ENCODE results near the gene PRKAG2.

The PRKAG2 gene

GRCh38 chr7:151745706-151746105 is 131.2 kb downstream of the PRKAG2 start:
- no peak for TF ChIP-seq CTCF (conservative IDR thresholded peaks at IDR 0.05; ENCODE audit: low read depth, low read length)
- Histone ChIP-seq H2AFZ (ENCODE audit: low read depth) (no peak overlapping the region), H3K9ac (no peak overlapping the region), H3K79me2 (ENCODE audit: insufficient read depth, low read depth) (no peaks in the 10 kb centered on the region), H4K20me1 (ENCODE audit: insufficient read depth) (no peaks in the 10 kb centered on the region), H3K27ac (no peak overlapping the region), H3K4me2 (no peak overlapping the region), H3K4me1 (ENCODE audit: low read depth, poor library complexity, severe bottlenecking) (no peaks in the 10 kb centered on the region), H3K36me3 (ENCODE audit: insufficient read depth) (no peaks in the 10 kb centered on the region), H3K27me3 (ENCODE audit: insufficient read depth, low read depth) (no peaks in the 10 kb centered on the region), H3K4me3 (IDR thresholded peaks at IDR 0.05; ENCODE audit: insufficient read depth, low read depth, low read length) (no peak overlapping the region)

- Histone ChIP-seq H3K4me1 (ENCODE audit: low read depth, poor library complexity, severe bottlenecking) (no peaks in the 10 kb centered on the region), H3K4me2 (no peak overlapping the region), H3K9ac (no peak overlapping the region), H3K27ac (no peak overlapping the region), H3K36me3 (ENCODE audit: insufficient read depth) (no peaks in the 10 kb centered on the region), H3K79me2 (ENCODE audit: insufficient read depth, low read depth) (no peaks in the 10 kb centered on the region), H3K27me3 (ENCODE audit: insufficient read depth, low read depth) (no peaks in the 10 kb centered on the region), H2AFZ (ENCODE audit: low read depth) (no peak overlapping the region), H3K4me3 (IDR thresholded peaks at IDR 0.05; ENCODE audit: insufficient read depth, low read depth, low read length) (no peak overlapping the region), H4K20me1 (ENCODE audit: insufficient read depth) (no peaks in the 10 kb centered on the region)
- no peak for TF ChIP-seq CTCF (conservative IDR thresholded peaks at IDR 0.05; ENCODE audit: low read depth, low read length)
Observed at GRCh38 chr7:151744656-151745638, 132.0 kb downstream of the PRKAG2 start.

GRCh38 chr7:151744051-151744580 is 132.8 kb downstream of the PRKAG2 start:
- H4K20me1 ChIP-seq (ENCODE audit: insufficient read depth) = no peaks in the 10 kb centered on the region
- H2AFZ ChIP-seq (ENCODE audit: low read depth) = no peak overlapping the region

GRCh38 chr7:151743481-151743983 is 133.4 kb downstream of the PRKAG2 start:
- Histone ChIP-seq H3K4me1 (ENCODE audit: low read depth, poor library complexity, severe bottlenecking) (no peaks in the 10 kb centered on the region), H2AFZ (ENCODE audit: low read depth) (no peak overlapping the region), H3K79me2 (ENCODE audit: insufficient read depth, low read depth) (no peaks in the 10 kb centered on the region), H3K27me3 (ENCODE audit: insufficient read depth, low read depth) (no peaks in the 10 kb centered on the region), H3K36me3 (ENCODE audit: insufficient read depth) (no peaks in the 10 kb centered on the region), H3K4me3 (IDR thresholded peaks at IDR 0.05; ENCODE audit: insufficient read depth, low read depth, low read length) (no peak overlapping the region), H3K9ac (no peak overlapping the region), H3K4me2 (no peak overlapping the region), H4K20me1 (ENCODE audit: insufficient read depth) (no peaks in the 10 kb centered on the region), H3K27ac (no peak overlapping the region)
- no peak for TF ChIP-seq CTCF (conservative IDR thresholded peaks at IDR 0.05; ENCODE audit: low read depth, low read length)

More at GRCh38 chr7:151744051-151744580, 132.8 kb downstream of the PRKAG2 start:
- H3K36me3 ChIP-seq (ENCODE audit: insufficient read depth) = no peaks in the 10 kb centered on the region
- H3K27ac ChIP-seq = no peak overlapping the region
- H3K9ac ChIP-seq = no peak overlapping the region
- H3K79me2 ChIP-seq (ENCODE audit: insufficient read depth, low read depth) = no peaks in the 10 kb centered on the region
- no peak overlapping the region for H3K4me3 ChIP-seq (IDR thresholded peaks at IDR 0.05; ENCODE audit: insufficient read depth, low read depth, low read length)
- TF ChIP-seq CTCF (conservative IDR thresholded peaks at IDR 0.05; ENCODE audit: low read depth, low read length) = no peak
- no peaks in the 10 kb centered on the region for H3K4me1 ChIP-seq (ENCODE audit: low read depth, poor library complexity, severe bottlenecking)
- H3K4me2 ChIP-seq = no peak overlapping the region
- H3K27me3 ChIP-seq (ENCODE audit: insufficient read depth, low read depth) = no peaks in the 10 kb centered on the region
